ENCODE results near the gene PPP4R3C.
"Not testable (repeated sequence)": the region's sequence is repeated elsewhere in the genome, so short reads cannot be mapped to it uniquely, and the experiment has no call there.

Gene PPP4R3C

DNA sequence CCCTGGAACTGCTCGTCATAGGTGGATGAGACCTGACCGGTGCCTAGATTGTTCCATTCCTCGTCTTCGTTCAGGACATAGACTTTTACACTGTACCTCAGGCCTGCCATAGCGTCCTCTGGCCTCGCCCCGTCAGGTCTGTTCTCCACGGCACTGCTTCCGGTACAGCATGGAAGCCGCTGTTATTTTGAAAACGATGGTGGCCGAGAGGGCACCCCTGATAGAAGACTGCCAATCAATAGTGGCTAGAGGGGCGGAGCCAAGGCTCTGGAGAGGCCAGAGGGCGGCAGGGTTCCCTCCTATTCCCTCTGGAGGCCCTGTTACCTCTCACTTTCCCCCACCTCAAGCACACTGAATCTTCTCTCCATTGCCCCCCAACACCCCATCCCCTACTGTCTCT lies at the start of gene PPP4R3C:
Gene PPP4R3C, minus strand, starts transcription at position 155 of the 400 bp plus-strand sequence. Its CDS starts 45 bp downstream, at position 110.
- DNase-seq: no peak

- DNase-seq: no peak
These were observed 28.3 kb upstream of the PPP4R3C start for GRCh38 chrX:27491397-27491796.

GRCh38 chrX:27466051-27466450 lies 2.9 kb upstream of the PPP4R3C start:
- no peak for DNase-seq

- no peak for DNase-seq
These were observed 1.9 kb upstream of the PPP4R3C start for GRCh38 chrX:27465036-27465435.

DNA sequence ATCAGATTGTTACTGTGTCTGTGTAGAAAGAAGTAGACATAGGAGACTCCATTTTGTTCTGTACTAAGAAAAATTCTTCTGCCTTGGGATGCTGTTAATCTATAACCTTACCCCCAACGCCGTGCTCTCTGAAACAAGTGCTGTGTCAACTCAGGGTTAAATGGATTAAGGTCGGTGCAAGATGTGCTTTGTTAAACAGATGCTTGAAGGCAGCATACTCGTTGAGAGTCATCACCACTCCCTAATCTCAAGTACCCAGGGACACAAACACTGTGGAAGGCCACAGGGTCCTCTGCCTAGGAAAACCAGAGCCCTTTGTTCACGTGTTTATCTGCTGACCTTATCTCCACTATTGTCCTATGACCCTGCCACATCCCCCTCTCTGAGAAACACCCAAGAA lies 4.0 kb downstream of the PPP4R3C start:
- DNase-seq: not testable (repeated sequence)

GRCh38 chrX:27458544-27458943 lies 4.6 kb downstream of the PPP4R3C start:
- not testable (repeated sequence) for DNase-seq

DNA sequence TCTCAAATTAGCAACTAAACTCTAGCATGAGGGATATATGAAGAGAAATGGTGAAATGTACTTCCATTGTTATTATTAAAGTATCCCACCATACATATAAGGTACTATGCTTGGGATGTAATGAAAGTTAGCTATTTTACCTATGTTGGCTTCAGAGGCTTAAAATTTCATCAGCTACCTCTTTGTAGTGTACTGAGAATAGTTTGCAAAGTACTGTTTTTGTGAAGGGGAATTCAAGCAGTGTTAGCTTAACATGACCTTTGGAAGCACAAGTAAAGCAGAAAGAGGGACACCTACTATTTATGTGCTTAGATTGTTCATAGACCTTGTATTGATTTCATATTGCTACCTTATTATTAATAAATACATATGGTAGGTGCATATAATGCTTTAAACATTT lies 11.8 kb downstream of the PPP4R3C start:
- DNase-seq: no peak

GRCh38 chrX:27446423-27446822 lies 16.7 kb downstream of the PPP4R3C start:
- DNase-seq: no peak

GRCh38 chrX:27445438-27445837 lies 17.7 kb downstream of the PPP4R3C start:
- no peak for DNase-seq

GRCh38 chrX:27444093-27444908 lies 18.8 kb downstream of the PPP4R3C start:
- DNase-seq: no peak

GRCh38 chrX:27442392-27442791 lies 20.7 kb downstream of the PPP4R3C start:
- not testable (repeated sequence) for DNase-seq

DNA sequence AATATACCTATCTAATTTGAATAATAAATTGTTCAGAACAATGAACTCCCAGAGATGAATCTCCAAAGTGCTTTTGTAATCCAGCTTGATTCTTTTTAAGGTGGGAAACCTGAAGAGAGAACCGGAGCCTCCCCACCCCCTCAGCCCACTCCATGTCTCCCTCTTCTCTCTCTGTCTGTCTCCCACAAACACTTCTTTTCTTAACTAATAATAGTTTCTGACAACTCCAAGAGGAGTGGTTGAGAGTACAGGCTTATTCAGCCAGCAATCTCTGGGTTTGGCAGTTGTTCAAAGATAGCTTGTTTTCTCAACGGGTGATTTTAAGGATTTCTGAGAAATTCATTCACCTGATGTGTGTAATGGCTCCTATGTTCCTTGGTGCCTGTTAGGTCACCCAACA lies 23.4 kb downstream of the PPP4R3C start:
- DNase-seq: no peak

GRCh38 chrX:27438937-27439336 lies 24.2 kb downstream of the PPP4R3C start:
- no peak for DNase-seq

- DNase-seq: no peak
These were observed 28.1 kb downstream of the PPP4R3C start for GRCh38 chrX:27435031-27435430.
